Naive thymus-derived CD4-positive, alpha-beta T cell (primary cell): ENCODE data around the gene RPS6KA3. TPM values are rescaled to one million over a fixed set of nuclear protein-coding genes. Genes with fewer than 3 reads are reported as not detected.

Experiments
- ATAC-seq: fragments of 150-1000 bp; cut with Tn5 transposase; 2 replicates; pipeline ENCODE4 v1.10.0; 2021; ENCODE audit warnings: mild to moderate bottlenecking, moderate library complexity
- CTCF ChIA-PET: fragments of 350-600 bp; sonication (Branson Sonifier 250); formaldehyde crosslinking; loops from one replicate; lab custom pipeline; 2021; ENCODE audit warnings: antibody characterized with exemption; lab: Charles Lee
- POLR2A ChIA-PET: fragments of 350-600 bp; sonication (Branson Sonifier 250); formaldehyde crosslinking; loops from one replicate; lab custom pipeline; 2021; ENCODE audit warnings: antibody characterized with exemption, inconsistent platforms; lab: Charles Lee
- DNase-seq, 9 donors: peaks; one replicate each; pipeline versions ENCODE4 v3.0.0 to v3.0.0-alpha.2; 2020 to 2022; ENCODE audit warnings: mixed read lengths in 1 of 9
- H3K27ac ChIP-seq: one replicate; pipeline ENCODE4 v1.7.0; 2013; ENCODE audit warnings: mild to moderate bottlenecking, low read depth, low read length, moderate library complexity
- H3K27me3 ChIP-seq, 2 donors: one replicate each; pipeline ENCODE4 v1.7.0; 2013; ENCODE audit warnings: low read length in 2 of 2, mild to moderate bottlenecking in 2 of 2, moderate library complexity in 2 of 2; ENCODE audit not compliant: control insufficient read depth in 2 of 2, insufficient read depth in 2 of 2
- H3K36me3 ChIP-seq, 3 experiments: 1 replicate in 2 of 3; 2 replicates in 1 of 3; pipeline ENCODE4 v1.7.0; 2013; ENCODE audit warnings: low read length in 3 of 3, mild to moderate bottlenecking in 3 of 3, moderate library complexity in 1 of 3; ENCODE audit not compliant: insufficient read depth in 3 of 3, control insufficient read depth in 2 of 3
- H3K4me1 ChIP-seq, 2 donors: one replicate each; pipeline ENCODE4 v1.7.0; 2013; ENCODE audit warnings: low read length in 2 of 2, mild to moderate bottlenecking in 2 of 2, moderate library complexity in 1 of 2; ENCODE audit not compliant: control insufficient read depth in 2 of 2, insufficient read depth in 2 of 2
- H3K4me3 ChIP-seq: 2 replicates; pipeline ENCODE4 v1.7.0; 2013; ENCODE audit warnings: mild to moderate bottlenecking, low read length
- H3K9me3 ChIP-seq, 3 experiments: 1 replicate in 2 of 3; 2 replicates in 1 of 3; pipeline ENCODE4 v1.7.0; 2013; ENCODE audit warnings: low read length in 3 of 3; ENCODE audit not compliant: control insufficient read depth in 2 of 3
- H3K27ac Mint-ChIP-seq, 9 donors: one replicate each; pipeline ENCODE4 v1.8.0; 2020 to 2022; ENCODE audit warnings: mixed read lengths in 9 of 9, mild to moderate bottlenecking in 8 of 9, moderate library complexity in 5 of 9, inconsistent platforms in 2 of 9
- H3K27me3 Mint-ChIP-seq, 5 donors: one replicate each; pipeline ENCODE4 v1.8.0; 2021 to 2022; ENCODE audit warnings: mixed read lengths in 5 of 5, mild to moderate bottlenecking in 1 of 5
- H3K36me3 Mint-ChIP-seq, 5 donors: one replicate each; pipeline ENCODE4 v1.8.0; 2020 to 2022; ENCODE audit warnings: mixed read lengths in 5 of 5, mild to moderate bottlenecking in 3 of 5, inconsistent platforms in 1 of 5
- H3K4me1 Mint-ChIP-seq, 7 donors: one replicate each; pipeline ENCODE4 v1.8.0; 2020 to 2022; ENCODE audit warnings: mixed read lengths in 7 of 7, mild to moderate bottlenecking in 3 of 7, inconsistent platforms in 1 of 7
- H3K4me3 Mint-ChIP-seq, 10 donors: one replicate each; pipeline ENCODE4 v1.8.0; 2020 to 2022; ENCODE audit warnings: mild to moderate bottlenecking in 10 of 10, mixed read lengths in 10 of 10, moderate library complexity in 6 of 10, inconsistent platforms in 2 of 10
- H3K9me3 Mint-ChIP-seq, 11 donors: one replicate each; pipeline ENCODE4 v1.8.0; 2020 to 2022; ENCODE audit warnings: mixed read lengths in 11 of 11, mild to moderate bottlenecking in 4 of 11, inconsistent platforms in 1 of 11, moderate library complexity in 1 of 11
- intact Hi-C, 2 donors: fragments of 100-400 bp; cut with micrococcal nuclease; formaldehyde crosslinking; loops; one replicate each; pipeline ENCODE4 v1.15.1; 2023
- polyA plus RNA-seq, 2 donors: library from polyadenylated mRNA; unstranded; fragments of 300-500 nt; fragmentation: Illumina TruSeq; gene quantifications; one replicate each; pipeline ENCODE4 v1.2.3, GENCODE V29; 2021
- total RNA-seq, 6 experiments: library from RNA in 5 of 6; stranded (reverse) in 5 of 6; gene quantifications; 1 replicate in 5 of 6; 2 replicates in 1 of 6; pipeline ENCODE4 v1.2.3 and lab custom pipeline; 2021 to 2026

RPS6KA3 gene
- total and polyA plus RNA-seq, 7 experiments from 2014 or later, result 25.2 to 77.9 (median 71.6) TPM

GRCh38 chrX:20143111-20143510, 123.6 kb downstream of the RPS6KA3 start:
- Histone ChIP-seq H3K4me1 (peaks cover 8 to 13% of the 10 kb centered on the region in 2 donors), H3K9me3 (no peaks in the 10 kb centered on the region), H3K27ac (no peak overlapping the region), H3K4me3 (no peak overlapping the region), H3K27me3 (no peaks in the 10 kb centered on the region), H3K36me3 (peaks cover 0 to 7% (median 0%) of the 10 kb centered on the region in 3 experiments)
- H3K27me3 Mint-ChIP-seq, result no peaks in the 10 kb centered on the region
- H3K9me3 Mint-ChIP-seq, result no peaks in the 10 kb centered on the region
- ATAC-seq, result no peak
- peaks cover 0 to 14% (median 0%) of the 10 kb centered on the region in 5 donors for H3K36me3 Mint-ChIP-seq
- H3K27ac Mint-ChIP-seq, result peak overlapping the region in 6 of 9 donors; percentile 44 to 89 (median 84)
- POLR2A ChIA-PET, result interaction anchor here (0.6 kb wide), 1 partner anchor 8 kb away, joined by 4 read pairs; no protein-coding TSS in a partner anchor
- CTCF ChIA-PET, result no interaction called here
- peak overlapping the region in 9 of 10 donors; percentile 28 to 80 (median 69) for H3K4me3 Mint-ChIP-seq
- peaks cover 4 to 33% (median 21%) of the 10 kb centered on the region in 7 donors for H3K4me1 Mint-ChIP-seq
- intact Hi-C loops, result loop anchor here (5.0 to 10.0 kb wide), 6 partner anchors 124 to 1234 kb away; partner anchors contain the start of genes PDHA1 (in 1 of the 2) and RPS6KA3 (in 1 of the 2)
- DNase-seq, result no peak

- ATAC-seq (peak; percentile 99), DNase-seq (peak; percentile 82 to 100 (median 98))
- POLR2A ChIA-PET, result interaction anchor here (0.6 to 1.4 kb wide), 5 partner anchors 10 to 79 kb away, joined by 3 to 4 read pairs (median 3); no protein-coding TSS in a partner anchor
- Mint-ChIP-seq H3K27me3 (no peaks in the 10 kb centered on the region), H3K4me1 (peaks cover 4 to 42% (median 27%) of the 10 kb centered on the region in 7 donors), H3K9me3 (no peaks in the 10 kb centered on the region), H3K27ac (peak within 1 kb of the TSS; percentile 68 to 97 (median 89)), H3K4me3 (peak within 1 kb of the TSS; percentile 80 to 96 (median 88)), H3K36me3 (peaks cover 0 to 19% (median 4%) of the 10 kb centered on the region in 5 donors)
- CTCF ChIA-PET, result interaction anchor here (0.7 to 1.2 kb wide), 2 partner anchors 113 to 1763 kb away, joined by 3 read pairs; no protein-coding TSS in a partner anchor
- Histone ChIP-seq H3K4me1 (peaks cover 8 to 13% of the 10 kb centered on the region in 2 donors), H3K36me3 (peaks cover 0 to 18% (median 2%) of the 10 kb centered on the region in 3 experiments), H3K27ac (peak within 1 kb of the TSS; percentile 93), H3K4me3 (peak within 1 kb of the TSS; percentile 84), H3K27me3 (no peaks in the 10 kb centered on the region), H3K9me3 (no peaks in the 10 kb centered on the region)
- intact Hi-C loops, result loop anchor here (1.0 to 10.0 kb wide), 13 partner anchors 126 to 1716 kb away; partner anchors contain the start of genes BCLAF3 (in 2 of the 2), CDKL5 (in 1 of the 2), MBTPS2 (in 1 of the 2) and PDHA1 (in 1 of the 2)
Measured at GRCh38 chrX:20141281-20142220, 125.2 kb downstream of the RPS6KA3 start, which contains the start of gene EIF1AX. Gene EIF1AX, minus strand, starts transcription at chrX:20141838. Its CDS starts 198 bp downstream, at chrX:20141640.

GRCh38 chrX:20140420-20140819, 126.3 kb downstream of the RPS6KA3 start:
- peaks cover 8 to 13% of the 10 kb centered on the region in 2 donors for H3K4me1 ChIP-seq
- peak overlapping the region; percentile 80 to 96 (median 88) for H3K4me3 Mint-ChIP-seq
- H3K4me1 Mint-ChIP-seq, result peaks cover 4 to 53% (median 38%) of the 10 kb centered on the region in 7 donors
- DNase-seq (no peak), ATAC-seq (no peak)
- intact Hi-C loops, result loop anchor here (2.0 to 10.0 kb wide), 10 partner anchors 127 to 1698 kb away; partner anchors contain the start of genes BCLAF3 (in 1 of the 2), MBTPS2 (in 1 of the 2), PDHA1 (in 1 of the 2) and PHKA2 (in 1 of the 2)
- peak overlapping the region; percentile 84 for H3K4me3 ChIP-seq
- H3K27ac Mint-ChIP-seq, result peak overlapping the region; percentile 68 to 97 (median 80)
- H3K27me3 Mint-ChIP-seq, result no peaks in the 10 kb centered on the region
- H3K36me3 Mint-ChIP-seq, result peaks cover 0 to 27% (median 7%) of the 10 kb centered on the region in 5 donors
- ChIA-PET CTCF (interaction anchor here (1.3 kb wide), 1 partner anchor 16 kb away, joined by 3 read pairs; no protein-coding TSS in a partner anchor), POLR2A (interaction anchor here (1.4 kb wide), 1 partner anchor 29 kb away, joined by 4 read pairs; no protein-coding TSS in a partner anchor)
- no peaks in the 10 kb centered on the region for H3K27me3 ChIP-seq
- H3K27ac ChIP-seq, result peak overlapping the region; percentile 93
- H3K36me3 ChIP-seq, result peaks cover 0 to 24% (median 5%) of the 10 kb centered on the region in 3 experiments
- H3K9me3 ChIP-seq, result no peaks in the 10 kb centered on the region
- no peaks in the 10 kb centered on the region for H3K9me3 Mint-ChIP-seq

- no peaks in the 10 kb centered on the region for H3K9me3 Mint-ChIP-seq
- ChIA-PET CTCF (interaction anchor here (1.3 kb wide), 1 partner anchor 15 kb away, joined by 3 read pairs; no protein-coding TSS in a partner anchor), POLR2A (no interaction called here)
- Histone ChIP-seq H3K9me3 (no peaks in the 10 kb centered on the region), H3K27ac (peak overlapping the region; percentile 93), H3K27me3 (no peaks in the 10 kb centered on the region), H3K36me3 (peaks cover 0 to 27% (median 5%) of the 10 kb centered on the region in 3 experiments), H3K4me3 (peak overlapping the region; percentile 84), H3K4me1 (peaks cover 8 to 13% of the 10 kb centered on the region in 2 donors)
- intact Hi-C loops, result loop anchor here (2.0 to 10.0 kb wide), 10 partner anchors 127 to 1699 kb away; partner anchors contain the start of genes BCLAF3 (in 1 of the 2), MBTPS2 (in 1 of the 2), PDHA1 (in 1 of the 2) and PHKA2 (in 1 of the 2)
- DNase-seq (no peak), ATAC-seq (no peak)
- no peaks in the 10 kb centered on the region for H3K27me3 Mint-ChIP-seq
- H3K27ac Mint-ChIP-seq, result peak overlapping the region in 8 of 9 donors; percentile 68 to 97 (median 84)
- peaks cover 4 to 57% (median 38%) of the 10 kb centered on the region in 7 donors for H3K4me1 Mint-ChIP-seq
- peaks cover 0 to 28% (median 9%) of the 10 kb centered on the region in 5 donors for H3K36me3 Mint-ChIP-seq
- H3K4me3 Mint-ChIP-seq, result peak overlapping the region; percentile 80 to 96 (median 88)
Measured at GRCh38 chrX:20139966-20140365, 126.7 kb downstream of the RPS6KA3 start.

GRCh38 chrX:20135944-20136343, 130.8 kb downstream of the RPS6KA3 start:
- H3K36me3 Mint-ChIP-seq, result peaks cover 0 to 39% (median 9%) of the 10 kb centered on the region in 5 donors
- peaks cover 0 to 47% (median 12%) of the 10 kb centered on the region in 3 experiments for H3K36me3 ChIP-seq

More at GRCh38 chrX:20135944-20136343, 130.8 kb downstream of the RPS6KA3 start:
- ATAC-seq (no peak), DNase-seq (no peak)
- Histone ChIP-seq H3K4me3 (no peak overlapping the region), H3K9me3 (no peaks in the 10 kb centered on the region), H3K27ac (no peak overlapping the region), H3K4me1 (peaks cover 8 to 13% of the 10 kb centered on the region in 2 donors), H3K27me3 (no peaks in the 10 kb centered on the region)
- intact Hi-C loops, result no loop called here
- Mint-ChIP-seq H3K9me3 (no peaks in the 10 kb centered on the region), H3K4me1 (peaks cover 4 to 61% (median 35%) of the 10 kb centered on the region in 7 donors), H3K27me3 (no peaks in the 10 kb centered on the region), H3K27ac (peak overlapping the region in 5 of 9 donors; percentile 6 to 79 (median 29)), H3K4me3 (peak overlapping the region in 1 of 10 donors; percentile 26)
- ChIA-PET POLR2A (no interaction called here), CTCF (no interaction called here)
